ENCODE measurements around the gene LIME1. TPM values are rescaled to one million over a fixed set of nuclear protein-coding genes. Genes with fewer than 3 reads are reported as not detected.

Gene LIME1
- total RNA-seq, 1 donor from 2014 or later, result 0.90 TPM

DNA sequence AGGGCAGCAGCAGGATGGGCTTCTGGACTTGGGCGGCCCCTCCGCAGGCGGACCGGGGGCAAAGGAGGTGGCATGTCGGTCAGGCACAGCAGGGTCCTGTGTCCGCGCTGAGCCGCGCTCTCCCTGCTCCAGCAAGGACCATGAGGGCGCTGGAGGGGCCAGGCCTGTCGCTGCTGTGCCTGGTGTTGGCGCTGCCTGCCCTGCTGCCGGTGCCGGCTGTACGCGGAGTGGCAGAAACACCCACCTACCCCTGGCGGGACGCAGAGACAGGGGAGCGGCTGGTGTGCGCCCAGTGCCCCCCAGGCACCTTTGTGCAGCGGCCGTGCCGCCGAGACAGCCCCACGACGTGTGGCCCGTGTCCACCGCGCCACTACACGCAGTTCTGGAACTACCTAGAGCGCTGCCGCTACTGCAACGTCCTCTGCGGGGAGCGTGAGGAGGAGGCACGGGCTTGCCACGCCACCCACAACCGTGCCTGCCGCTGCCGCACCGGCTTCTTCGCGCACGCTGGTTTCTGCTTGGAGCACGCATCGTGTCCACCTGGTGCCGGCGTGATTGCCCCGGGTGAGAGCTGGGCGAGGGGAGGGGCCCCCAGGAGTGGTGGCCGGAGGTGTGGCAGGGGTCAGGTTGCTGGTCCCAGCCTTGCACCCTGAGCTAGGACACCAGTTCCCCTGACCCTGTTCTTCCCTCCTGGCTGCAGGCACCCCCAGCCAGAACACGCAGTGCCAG lies 39.7 kb upstream of the LIME1 start, which contains the start of gene TNFRSF6B:
TSS of gene TNFRSF6B (plus strand) at position 25 of the 729 bp plus-strand sequence. CDS start at position 141, 116 bp downstream.
- no peak for DNase-seq (ENCODE audit: low read depth in 2 of 2)

- no peak for DNase-seq (ENCODE audit: low read depth in 2 of 2)
Observed at GRCh38 chr20:63697357-63697867, 39.1 kb upstream of the LIME1 start.

- no peak for DNase-seq (ENCODE audit: low read depth in 2 of 2)
Observed at GRCh38 chr20:63697868-63698545, 38.5 kb upstream of the LIME1 start.

- DNase-seq (ENCODE audit: low read depth in 2 of 2), result peak; percentile 65 to 93
Observed at GRCh38 chr20:63698739-63699465, 37.6 kb upstream of the LIME1 start.

DNA sequence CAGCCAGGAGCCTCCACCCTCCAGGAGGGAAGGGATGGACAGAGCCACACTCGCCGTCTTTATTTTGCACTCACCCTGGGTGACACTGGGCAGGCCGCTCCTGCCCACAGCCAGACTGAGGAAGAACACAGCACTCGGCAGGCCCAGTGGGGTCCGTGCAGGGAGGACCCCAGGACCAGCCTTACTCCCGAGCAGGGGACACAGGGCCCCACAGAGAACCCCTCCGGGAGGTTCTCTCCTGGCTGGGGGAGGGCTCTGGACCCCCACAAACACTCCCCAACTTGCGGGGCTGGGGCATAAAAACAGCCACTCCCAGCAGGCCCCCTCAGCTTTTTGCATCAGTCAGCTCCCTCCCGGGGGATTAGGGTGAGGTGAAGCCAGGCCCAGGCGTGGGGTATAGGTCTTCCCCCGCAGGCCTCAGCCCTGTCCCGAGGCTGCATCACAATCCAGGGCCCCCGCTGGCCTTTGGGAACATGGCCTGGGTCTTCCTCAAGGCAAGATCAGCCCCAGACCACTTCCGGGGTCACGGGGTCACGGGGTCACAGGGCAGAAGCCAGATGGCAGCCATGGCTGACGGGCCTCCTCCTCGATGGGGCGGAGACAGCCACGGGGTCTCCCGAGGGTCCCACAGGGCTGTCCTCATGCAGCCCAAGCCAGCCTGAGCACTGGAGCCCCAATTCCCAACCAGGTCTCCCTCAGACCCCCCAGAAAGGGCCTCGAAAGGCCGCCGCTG lies 36.8 kb upstream of the LIME1 start:
- DNase-seq (ENCODE audit: low read depth in 2 of 2), result no peak

- DNase-seq (ENCODE audit: low read depth in 2 of 2), result no peak
Observed at GRCh38 chr20:63700199-63701050, 36.0 kb upstream of the LIME1 start.

GRCh38 chr20:63701051-63701328 lies 35.5 kb upstream of the LIME1 start:
- DNase-seq (ENCODE audit: low read depth in 2 of 2), result no peak

- DNase-seq (ENCODE audit: low read depth in 2 of 2), result no peak
Observed at GRCh38 chr20:63701329-63702035, 35.0 kb upstream of the LIME1 start.

- no peak for DNase-seq (ENCODE audit: low read depth in 2 of 2)
Observed at GRCh38 chr20:63702036-63702665, 34.3 kb upstream of the LIME1 start.

- DNase-seq (ENCODE audit: low read depth in 2 of 2), result no peak
Observed at GRCh38 chr20:63702751-63703470, 33.6 kb upstream of the LIME1 start.

GRCh38 chr20:63703471-63703975 lies 32.9 kb upstream of the LIME1 start:
- DNase-seq (ENCODE audit: low read depth in 2 of 2), result no peak

DNA sequence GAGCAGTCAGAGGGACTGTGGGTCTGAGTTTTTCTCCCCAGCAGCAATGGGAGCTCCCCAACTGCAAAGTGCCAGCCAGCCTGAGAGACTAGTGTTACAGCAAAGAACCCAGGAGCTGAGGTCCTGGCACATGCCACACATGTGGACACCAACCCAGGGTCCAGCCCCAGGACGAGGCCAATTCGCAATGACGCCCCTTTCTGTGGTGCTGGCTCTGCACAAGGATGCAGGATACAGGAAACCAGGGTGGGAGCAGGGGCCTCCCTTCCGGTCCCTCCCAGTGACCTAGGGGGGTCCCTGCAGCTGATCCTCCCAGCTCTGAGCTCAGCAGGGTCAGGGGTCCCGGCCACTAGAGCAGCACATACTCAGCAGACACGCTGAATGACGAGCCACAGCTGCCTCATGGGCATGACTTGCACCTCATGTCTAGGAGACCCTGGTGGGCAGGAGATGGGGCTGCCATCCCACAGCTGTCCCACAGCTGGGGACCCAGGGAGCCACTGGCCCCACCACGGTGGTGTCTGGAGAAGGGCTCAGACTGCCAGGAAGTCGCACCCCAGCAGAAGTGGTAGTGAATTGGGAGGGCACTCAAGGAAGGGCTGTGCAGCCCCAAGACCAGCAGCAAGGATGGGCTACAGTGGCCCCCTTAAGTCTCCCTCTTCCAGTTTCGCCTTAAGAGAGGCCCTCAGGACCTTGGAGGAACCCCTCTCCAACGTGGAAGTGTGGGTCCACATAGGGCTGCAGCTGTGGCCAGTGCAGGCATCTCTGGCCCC lies 32.3 kb upstream of the LIME1 start:
- no peak for DNase-seq (ENCODE audit: low read depth in 2 of 2)

DNA sequence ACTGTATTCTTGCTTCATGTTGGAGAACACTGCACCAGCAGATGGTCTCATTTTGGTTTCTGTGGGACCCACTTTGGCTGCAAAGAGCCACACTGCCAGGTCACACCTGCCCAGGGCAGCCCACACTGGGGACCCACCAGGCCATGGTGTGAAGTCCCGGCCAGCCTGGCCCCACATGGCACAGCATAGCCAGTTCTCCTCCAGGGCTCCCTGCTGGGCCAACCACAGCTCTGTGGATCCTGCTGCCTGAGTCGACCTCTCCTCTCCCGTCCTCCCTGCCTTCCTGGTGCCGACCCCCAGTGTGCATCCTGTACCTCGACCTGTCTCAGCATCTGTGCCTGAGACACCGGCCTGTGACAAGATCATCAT lies 31.7 kb upstream of the LIME1 start:
- no peak for DNase-seq (ENCODE audit: low read depth in 2 of 2)

- DNase-seq (ENCODE audit: low read depth in 2 of 2), result no peak
Observed at GRCh38 chr20:63705232-63706026, 31.0 kb upstream of the LIME1 start.

- peak in 1 of 2 donors; percentile 5 for DNase-seq (ENCODE audit: low read depth in 2 of 2)
Observed at GRCh38 chr20:63706027-63706695, 30.3 kb upstream of the LIME1 start.

DNA sequence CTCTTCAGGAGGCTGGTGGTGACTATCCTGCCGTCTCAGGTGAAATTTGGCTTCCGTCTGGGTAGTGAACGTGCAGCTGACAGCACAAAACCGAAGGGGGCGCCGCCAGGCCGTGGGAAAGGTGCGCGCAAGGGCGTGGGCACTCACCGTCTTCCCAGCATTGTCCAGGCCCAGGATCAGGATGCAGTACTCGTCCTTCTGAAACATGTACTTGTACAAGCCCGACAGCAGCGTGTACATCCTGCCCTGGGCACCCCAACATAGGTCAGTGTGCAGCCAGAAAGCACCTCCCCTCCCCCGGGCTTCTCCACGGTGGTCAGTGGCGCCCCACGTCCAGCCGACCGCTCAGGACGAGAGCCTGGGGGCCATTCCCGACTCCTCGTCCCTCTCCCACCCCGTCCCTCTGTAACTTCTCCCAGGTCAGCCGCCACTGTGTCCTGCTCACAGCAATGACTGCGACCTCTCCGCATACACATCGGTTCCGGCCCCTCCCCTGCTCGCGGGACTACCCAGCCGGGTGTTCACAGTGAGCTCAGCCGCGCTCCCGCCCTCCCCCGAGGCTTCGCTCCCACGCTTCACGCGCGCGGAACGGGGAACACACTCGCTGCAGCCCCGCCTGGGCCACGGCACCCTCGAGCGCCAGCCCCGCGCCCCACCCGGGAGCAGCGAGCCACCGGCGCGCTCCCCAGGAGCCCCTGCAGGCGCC lies 29.5 kb upstream of the LIME1 start:
- peak; percentile 29 to 67 for DNase-seq (ENCODE audit: low read depth in 2 of 2)
